GM21447 (cell line): ENCODE data around the gene S100A2.
"Not testable (repeated sequence)": the region's sequence is repeated elsewhere in the genome, so short reads cannot be mapped to it uniquely, and the experiment has no call there.

Experiments used
- ATAC-seq: cut with Tn5 transposase; IDR thresholded peaks from one replicate; pipeline ENCODE4 v1.9.1; 2021; ENCODE audit not compliant: unreplicated experiment

Gene S100A2

GRCh38 chr1:153566414-153567371 lies 1.0 kb upstream of the S100A2 start:
- peak; percentile 38 for ATAC-seq

- no peak for ATAC-seq
Measured at GRCh38 chr1:153563991-153564390, 1.7 kb downstream of the S100A2 start.

GRCh38 chr1:153563483-153563901 lies 2.2 kb downstream of the S100A2 start:
- no peak for ATAC-seq

- not testable (repeated sequence) for ATAC-seq
Measured at GRCh38 chr1:153562021-153562420, 3.6 kb downstream of the S100A2 start.

DNA sequence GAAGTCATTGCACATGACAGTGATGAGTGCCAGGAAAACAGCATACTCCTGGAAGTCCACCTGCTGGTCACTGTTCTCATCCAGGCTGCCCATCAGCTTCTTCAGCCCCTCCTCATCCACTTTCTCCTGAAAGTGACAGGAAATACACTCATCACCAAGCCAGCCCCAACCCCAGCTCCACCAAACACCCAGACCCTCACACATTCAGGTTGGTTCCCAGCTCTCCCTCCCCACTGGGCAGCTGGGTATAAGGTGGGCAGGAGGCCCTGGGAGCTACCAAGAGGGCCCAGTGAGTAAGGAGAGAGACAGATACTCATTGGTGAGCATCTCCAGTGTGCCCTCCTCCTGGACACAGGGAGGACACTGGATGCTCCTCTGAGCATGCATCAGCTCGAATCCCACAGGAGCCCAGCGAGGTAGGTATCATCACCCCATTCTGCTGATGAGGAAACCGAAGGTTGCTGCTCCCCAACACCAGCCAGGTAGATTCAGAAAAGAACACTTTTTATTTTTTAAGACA lies 4.1 kb downstream of the S100A2 start:
- no peak for ATAC-seq

DNA sequence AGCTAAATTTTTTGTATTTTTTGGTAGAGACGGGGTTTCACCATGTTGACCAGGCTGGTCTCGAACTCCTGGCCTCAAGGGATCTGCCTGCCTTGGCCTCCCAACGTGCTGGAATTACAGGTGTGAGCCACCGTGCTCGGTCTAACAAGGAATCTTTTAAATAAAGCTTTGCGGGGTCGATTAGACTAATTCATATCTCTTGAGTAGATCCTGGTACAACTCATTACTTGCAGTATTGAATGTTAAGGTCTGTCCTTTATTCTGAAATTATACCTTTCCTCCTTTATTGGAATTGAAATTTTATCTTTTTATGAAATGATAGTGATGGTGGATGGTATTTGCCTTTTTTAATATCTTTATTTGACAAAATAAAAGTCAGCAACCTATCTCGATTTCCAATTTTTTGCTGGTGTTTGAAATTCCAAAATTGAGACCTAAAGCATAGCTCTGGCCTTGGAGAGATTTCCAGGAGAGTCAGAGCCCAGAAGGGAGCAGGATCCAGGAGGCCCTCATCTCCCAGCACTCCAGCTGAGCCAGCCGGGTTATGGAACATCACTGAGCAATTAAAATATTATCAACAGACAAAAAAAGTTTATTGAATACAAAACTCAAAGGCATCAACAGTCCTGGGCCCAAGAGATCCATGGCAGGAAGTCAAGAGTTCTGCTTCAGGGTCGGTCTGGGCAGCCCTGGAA lies 4.7 kb downstream of the S100A2 start:
- ATAC-seq, result no peak

- ATAC-seq, result no peak
Measured at GRCh38 chr1:153560241-153560640, 5.4 kb downstream of the S100A2 start.

GRCh38 chr1:153557877-153558276 lies 7.8 kb downstream of the S100A2 start:
- ATAC-seq, result no peak

GRCh38 chr1:153556348-153556747 lies 9.3 kb downstream of the S100A2 start:
- ATAC-seq, result no peak

- no peak for ATAC-seq
Measured at GRCh38 chr1:153553830-153554541, 11.7 kb downstream of the S100A2 start.

GRCh38 chr1:153553096-153553495 lies 12.5 kb downstream of the S100A2 start:
- no peak for ATAC-seq

- no peak for ATAC-seq
Measured at GRCh38 chr1:153552335-153552734, 13.3 kb downstream of the S100A2 start.

DNA sequence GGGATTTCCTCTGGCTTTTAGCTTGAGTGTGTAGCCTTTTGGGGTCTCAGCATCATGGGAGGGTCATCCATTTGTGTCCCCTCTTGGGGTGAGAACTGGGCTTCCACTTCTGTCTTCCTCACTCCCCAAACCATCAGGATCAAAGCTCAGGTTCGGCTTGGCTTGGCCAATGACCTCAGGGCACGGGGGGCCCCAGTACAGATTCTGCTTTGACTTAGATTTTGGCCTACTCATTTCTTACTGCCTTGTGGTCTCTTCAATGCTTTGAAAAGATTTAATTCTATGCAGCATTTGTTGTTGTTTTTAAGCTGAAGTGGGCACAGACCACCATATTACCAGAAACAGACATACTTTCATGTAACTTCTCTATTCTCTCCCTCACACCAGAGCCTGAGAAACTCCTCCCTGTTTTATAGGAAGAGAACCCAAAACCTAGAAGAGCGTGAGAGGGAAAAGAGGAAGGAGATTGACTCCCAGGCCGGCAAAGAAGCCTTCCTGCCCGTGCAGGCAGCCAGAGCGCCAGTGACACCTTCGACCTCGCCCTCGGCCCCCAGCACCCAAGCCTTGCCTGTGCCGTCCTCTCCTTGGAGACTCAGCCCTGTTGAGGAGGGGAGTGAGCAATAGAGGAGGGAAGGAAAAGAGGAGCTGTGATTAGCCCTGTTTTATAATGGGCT lies 14.7 kb downstream of the S100A2 start:
- no peak for ATAC-seq

DNA sequence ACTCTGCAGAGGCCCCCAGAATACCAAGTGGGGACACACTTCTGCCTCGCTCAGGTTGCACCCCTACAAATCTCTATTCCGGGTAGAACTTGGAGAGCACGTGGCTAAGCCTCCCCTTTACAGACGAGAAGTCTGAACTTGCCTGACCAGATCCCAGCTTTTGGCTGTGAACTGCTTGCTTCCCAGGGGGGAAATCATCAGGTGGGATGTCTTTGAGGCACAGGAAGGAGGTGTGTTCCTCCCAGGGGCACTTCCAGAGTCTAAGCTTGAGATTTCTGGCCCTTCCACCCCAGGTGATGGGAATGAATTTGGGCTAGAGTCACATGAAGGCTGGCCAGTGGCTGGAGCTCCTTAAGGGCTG lies 15.3 kb downstream of the S100A2 start:
- ATAC-seq, result no peak

DNA sequence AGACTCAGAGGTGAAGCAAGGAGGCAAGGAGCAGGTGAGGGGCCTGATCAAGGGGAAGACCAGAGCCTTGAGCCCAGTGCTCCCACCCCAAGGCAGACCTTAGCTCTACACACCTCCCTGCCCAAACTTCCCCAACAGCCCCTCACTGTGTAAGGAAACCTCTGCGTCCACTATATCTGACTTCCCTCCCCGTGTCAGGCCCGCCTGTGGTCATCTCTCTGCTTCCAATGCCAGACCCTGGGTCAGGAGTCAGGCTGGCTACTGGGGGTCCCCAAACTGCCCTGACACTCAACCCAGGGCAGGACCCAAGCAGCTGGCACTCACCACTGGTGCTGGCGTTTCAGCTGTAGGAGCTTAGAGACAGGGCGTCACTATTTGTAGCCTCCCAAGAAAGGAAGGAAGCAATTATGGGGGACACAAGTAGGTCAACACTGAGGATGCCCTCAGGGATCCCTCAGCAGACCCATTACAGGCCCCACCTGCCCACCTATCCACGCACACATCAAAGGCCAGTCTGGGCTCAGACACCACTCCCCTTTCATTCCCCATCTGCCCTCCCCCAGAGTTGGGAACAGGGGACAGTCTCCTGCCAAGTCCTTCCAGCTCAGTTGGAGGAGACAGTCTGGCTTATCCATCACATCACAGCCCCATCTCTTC lies 15.8 kb downstream of the S100A2 start:
- no peak for ATAC-seq

- ATAC-seq, result no peak
Measured at GRCh38 chr1:153548722-153549688, 16.6 kb downstream of the S100A2 start, which contains the start of gene S100A3. S100A3 (minus strand) TSS chr1:153549258; CDS start chr1:153548485, 773 bp downstream.

DNA sequence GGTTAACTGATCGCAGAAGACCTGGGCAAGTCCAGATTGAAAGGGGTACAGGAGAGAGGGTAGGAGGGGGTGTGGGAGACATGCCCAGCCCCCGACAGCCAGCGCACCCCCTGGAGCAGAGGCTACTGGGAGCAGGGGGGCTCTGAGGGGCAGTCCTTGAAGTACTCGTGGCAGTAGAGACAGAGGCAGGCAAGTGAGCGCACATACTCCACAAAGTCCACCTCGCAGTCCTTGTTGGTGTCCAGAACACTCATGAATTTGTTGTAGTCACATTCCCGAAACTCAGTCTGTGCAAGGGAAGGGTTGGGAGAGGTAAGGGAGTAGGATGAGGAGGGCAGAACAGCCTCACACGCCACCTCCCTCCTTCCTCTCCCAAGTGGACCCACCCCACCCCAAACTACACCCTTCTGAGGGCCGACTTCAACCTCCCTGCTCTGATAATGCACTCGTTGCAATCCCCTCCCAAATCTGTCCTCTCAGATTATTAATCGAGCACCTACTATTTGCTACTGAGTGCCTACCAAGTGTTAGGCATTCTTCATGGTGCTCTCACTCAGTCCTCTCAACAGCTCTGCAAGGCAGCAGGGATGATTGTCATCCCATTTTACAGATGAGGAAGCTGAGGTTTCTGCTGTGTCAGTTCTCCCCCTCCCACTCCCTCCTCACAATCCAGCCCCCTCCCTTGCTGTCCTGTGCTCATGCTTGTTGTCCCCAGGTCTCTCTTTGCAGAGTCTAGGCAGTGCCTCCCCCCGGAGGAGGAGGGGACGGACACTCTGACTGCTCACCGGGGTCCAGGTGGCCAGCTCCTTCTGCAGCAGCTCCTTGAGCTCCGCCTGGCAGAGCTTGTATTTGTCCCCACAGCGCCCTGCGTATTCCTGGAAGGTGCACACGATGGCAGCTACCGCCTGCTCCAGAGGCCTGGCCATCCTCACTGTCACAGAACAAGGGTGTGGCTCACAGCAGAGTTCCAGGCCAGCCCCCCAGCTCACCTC lies 17.8 kb downstream of the S100A2 start:
- no peak for ATAC-seq
